B cell (primary cell): ENCODE results near the gene PCDH1. TPM values are rescaled to one million over a fixed set of nuclear protein-coding genes. Genes with fewer than 3 reads are reported as not detected.

Experiments used
- ATAC-seq: fragments of 200-7000 bp; cut with Tn5 transposase; one replicate; pipeline ENCODE4 v1.10.0; 2021; ENCODE audit warnings: low read depth, mild to moderate bottlenecking, moderate number of reproducible peaks, moderate library complexity
- CTCF ChIA-PET: fragments of 350-600 bp; sonication (Branson Sonifier 250); formaldehyde crosslinking; loops from one replicate; lab custom pipeline; 2021; ENCODE audit warnings: antibody characterized with exemption, inconsistent platforms; lab: Charles Lee
- POLR2A ChIA-PET: fragments of 350-600 bp; sonication (Branson Sonifier 250); formaldehyde crosslinking; loops from one replicate; lab custom pipeline; 2021; ENCODE audit warnings: antibody characterized with exemption; lab: Charles Lee
- DNase-seq: peaks from one replicate; pipeline ENCODE4 v3.0.0; 2013
- H2AFZ ChIP-seq: 2 replicates; pipeline ENCODE4 v1.6.1; 2012; ENCODE audit warnings: mild to moderate bottlenecking, low read depth, low read length; ENCODE audit not compliant: insufficient read depth, poor library complexity, severe bottlenecking
- H3K27ac ChIP-seq, 2 donors: 1 replicate in 1 of 2; 2 replicates in 1 of 2; pipeline ENCODE4 v1.5.1; 2012 to 2013; ENCODE audit warnings: low read length in 2 of 2, mild to moderate bottlenecking in 2 of 2, moderate library complexity in 1 of 2
- H3K27me3 ChIP-seq, 4 experiments: fragments of 200-600 bp in 1 of 4; sonication (generic) in 1 of 4; replicated peaks in 1 of 4; 1 replicate in 2 of 4; 2 replicates in 2 of 4; pipeline versions ENCODE4 v1.6.1 to v1.7.0; 2013 to 2016; ENCODE audit warnings: low read length in 3 of 4, mild to moderate bottlenecking in 2 of 4, mixed read lengths in 1 of 4, moderate library complexity in 1 of 4; ENCODE audit not compliant: insufficient read depth in 4 of 4, control insufficient read depth in 3 of 4; ENCODE audit errors: control extremely low read depth in 1 of 4
- H3K36me3 ChIP-seq, 2 experiments: replicated peaks in 1 of 2; 1 replicate in 1 of 2; 2 replicates in 1 of 2; pipeline versions ENCODE4 v1.6.1 to v1.7.1; 2013; ENCODE audit warnings: low read length in 1 of 2; ENCODE audit not compliant: insufficient read depth in 2 of 2, control insufficient read depth in 1 of 2; ENCODE audit errors: control extremely low read depth in 1 of 2, extremely low read depth in 1 of 2
- H3K4me1 ChIP-seq, 2 donors: fragments of 200-600 bp in 1 of 2; sonication (generic) in 1 of 2; 1 replicate in 1 of 2; 2 replicates in 1 of 2; pipeline versions ENCODE4 v1.5.1 to v1.6.1; 2013 to 2017; ENCODE audit warnings: low read length in 2 of 2; ENCODE audit not compliant: control insufficient read depth in 2 of 2, insufficient read depth in 2 of 2
- H3K4me2 ChIP-seq: replicated peaks from 2 replicates; pipeline ENCODE3; 2012; ENCODE audit warnings: mild to moderate bottlenecking, low read depth, low read length; ENCODE audit not compliant: poor library complexity, severe bottlenecking
- H3K4me3 ChIP-seq, 5 experiments: fragments of 200-600 bp in 1 of 5; sonication (generic) in 1 of 5; 1 replicate in 3 of 5; 2 replicates in 2 of 5; pipeline versions ENCODE4 v1.5.1 to v1.7.0; 2011 to 2016; ENCODE audit warnings: low read length in 4 of 5, mild to moderate bottlenecking in 4 of 5, low read depth in 2 of 5, control low read depth in 1 of 5, moderate library complexity in 1 of 5; ENCODE audit not compliant: insufficient read depth in 1 of 5; ENCODE audit errors: control extremely low read depth in 1 of 5, extremely low read depth in 1 of 5
- H3K79me2 ChIP-seq: fragments of 200-600 bp; sonication (generic); one replicate; pipeline ENCODE4 v1.6.0; 2016; ENCODE audit warnings: low read length; ENCODE audit not compliant: control insufficient read depth, insufficient read depth
- H3K9ac ChIP-seq: fragments of 200-600 bp; sonication (generic); 2 replicates; pipeline ENCODE4 v1.6.1; 2017; ENCODE audit warnings: mild to moderate bottlenecking, low read length, moderate library complexity
- H3K9me3 ChIP-seq, 3 donors: one replicate each; pipeline versions ENCODE4 v1.6.1 to v1.7.1; 2013; ENCODE audit warnings: low read length in 2 of 3; ENCODE audit not compliant: control insufficient read depth in 2 of 3, insufficient read depth in 1 of 3; ENCODE audit errors: control extremely low read depth in 1 of 3
- H4K20me1 ChIP-seq: 2 replicates; pipeline ENCODE4 v1.6.0; 2012; ENCODE audit warnings: mild to moderate bottlenecking, low read length; ENCODE audit not compliant: insufficient read depth, control insufficient read depth, poor library complexity, severe bottlenecking
- H3K27ac Mint-ChIP-seq: one replicate; pipeline ENCODE4 v1.8.0; 2021; ENCODE audit warnings: mixed read lengths
- H3K27me3 Mint-ChIP-seq: one replicate; pipeline ENCODE4 v1.8.0; 2021; ENCODE audit warnings: mixed read lengths
- H3K4me1 Mint-ChIP-seq: one replicate; pipeline ENCODE4 v1.8.0; 2021; ENCODE audit warnings: mixed read lengths
- H3K4me3 Mint-ChIP-seq: one replicate; pipeline ENCODE4 v1.8.0; 2021; ENCODE audit warnings: mixed read lengths
- H3K9me3 Mint-ChIP-seq: one replicate; pipeline ENCODE4 v1.8.0; 2022; ENCODE audit warnings: mixed read lengths; ENCODE audit not compliant: insufficient read depth
- EZH2 ChIP-seq: IDR thresholded peaks from 2 replicates; pipeline ENCODE4 v1.6.1; 2012; ENCODE audit warnings: borderline replicate concordance, low read depth, mild to moderate bottlenecking, moderate library complexity, low read length; ENCODE audit not compliant: insufficient read depth, poor library complexity, severe bottlenecking
- WGBS: methylation state at CpG from one replicate; pipeline ENCODE4 v1.1.5; 2013; ENCODE audit warnings: missing lambda C conversion rate; ENCODE audit not compliant: insufficient coverage; 5-methylcytosine and 5-hydroxymethylcytosine counted together
- intact Hi-C: fragments of 100-400 bp; cut with micrococcal nuclease; formaldehyde crosslinking; loops from one replicate; pipeline ENCODE4 v1.10.0; 2022
- polyA plus RNA-seq: library from polyadenylated mRNA; depleted of rRNA; stranded (reverse); fragments of >200 nt; gene quantifications from 2 replicates; pipeline ENCODE4 v1.2.3, GENCODE V29; 2012
- total RNA-seq, 2 donors: library from RNA; stranded (reverse); fragments of 120-200 nt in 1 of 2; gene quantifications; 1 replicate in 1 of 2; 2 replicates in 1 of 2; pipeline versions ENCODE4 v1.2.3 to v1.2.4, GENCODE V29; 2013 to 2022
- TF ChIP-seq, protein P1 (sequence below): fragments of 200-600 bp; IDR thresholded peaks from one replicate; pipeline ENCODE4 v1.8.0; 2022; ENCODE audit warnings: antibody characterized with exemption, mild to moderate bottlenecking

The PCDH1 gene
- total and polyA plus RNA-seq, 2 donors (not counting 1 experiment from before 2014, with no cell fraction given): 0.06 TPM; not detected in 1

DNA sequence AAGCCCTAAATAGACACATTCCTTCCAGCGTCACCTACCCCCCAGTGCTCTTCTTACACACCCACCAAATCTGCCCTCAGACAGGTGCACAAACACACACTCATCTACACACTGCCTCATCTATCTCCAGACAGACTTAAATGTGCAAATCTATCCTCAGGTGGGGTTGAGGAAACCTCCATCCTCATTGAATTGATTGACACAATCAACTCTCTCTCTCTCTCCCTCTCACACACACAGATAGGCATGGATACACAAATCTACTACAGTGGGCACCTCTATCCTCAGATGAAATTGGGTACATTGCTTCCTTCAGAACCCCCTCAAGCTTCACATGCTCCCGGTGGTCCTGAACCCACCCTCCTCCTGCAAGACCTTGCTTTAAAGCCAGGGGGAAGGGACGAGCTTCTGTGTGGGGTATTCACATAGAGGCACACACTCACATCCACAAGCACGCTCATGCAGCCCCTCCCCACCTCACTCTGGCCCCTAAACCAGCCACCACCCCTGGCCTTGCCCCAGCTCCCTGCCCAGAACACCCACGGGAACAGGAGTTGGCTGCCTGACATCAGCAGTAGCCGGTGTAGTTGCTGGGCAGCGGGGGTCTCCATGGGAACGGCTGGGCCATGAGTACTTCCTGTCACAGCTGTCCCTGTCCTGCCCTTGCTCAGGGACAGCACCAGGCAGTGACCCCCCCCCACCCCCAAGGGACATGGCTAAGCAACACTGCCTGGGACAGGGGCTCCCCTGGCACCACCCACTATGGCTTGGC is 22.8 kb downstream of the PCDH1 start:
- no peaks in the 10 kb centered on the region for H3K36me3 ChIP-seq
- no peaks in the 10 kb centered on the region for H3K79me2 ChIP-seq
- intact Hi-C loops: no loop called here
- Mint-ChIP-seq H3K27ac (no peak overlapping the region), H3K9me3 (no peaks in the 10 kb centered on the region), H3K4me3 (no peak overlapping the region), H3K27me3 (peaks cover 15% of the 10 kb centered on the region), H3K4me1 (no peaks in the 10 kb centered on the region)
- H3K4me1 ChIP-seq: peaks cover 0 to 3% of the 10 kb centered on the region in 2 donors
- no peak for TF ChIP-seq EZH2
- TF ChIP-seq, protein P1, sequence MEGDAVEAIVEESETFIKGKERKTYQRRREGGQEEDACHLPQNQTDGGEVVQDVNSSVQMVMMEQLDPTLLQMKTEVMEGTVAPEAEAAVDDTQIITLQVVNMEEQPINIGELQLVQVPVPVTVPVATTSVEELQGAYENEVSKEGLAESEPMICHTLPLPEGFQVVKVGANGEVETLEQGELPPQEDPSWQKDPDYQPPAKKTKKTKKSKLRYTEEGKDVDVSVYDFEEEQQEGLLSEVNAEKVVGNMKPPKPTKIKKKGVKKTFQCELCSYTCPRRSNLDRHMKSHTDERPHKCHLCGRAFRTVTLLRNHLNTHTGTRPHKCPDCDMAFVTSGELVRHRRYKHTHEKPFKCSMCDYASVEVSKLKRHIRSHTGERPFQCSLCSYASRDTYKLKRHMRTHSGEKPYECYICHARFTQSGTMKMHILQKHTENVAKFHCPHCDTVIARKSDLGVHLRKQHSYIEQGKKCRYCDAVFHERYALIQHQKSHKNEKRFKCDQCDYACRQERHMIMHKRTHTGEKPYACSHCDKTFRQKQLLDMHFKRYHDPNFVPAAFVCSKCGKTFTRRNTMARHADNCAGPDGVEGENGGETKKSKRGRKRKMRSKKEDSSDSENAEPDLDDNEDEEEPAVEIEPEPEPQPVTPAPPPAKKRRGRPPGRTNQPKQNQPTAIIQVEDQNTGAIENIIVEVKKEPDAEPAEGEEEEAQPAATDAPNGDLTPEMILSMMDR: no peak
- ChIA-PET POLR2A (no interaction called here), CTCF (interaction anchor here (1.1 kb wide), 1 partner anchor 24 kb away, joined by 3 read pairs; no protein-coding TSS in a partner anchor)
- H3K27me3 ChIP-seq: peaks cover 0 to 4% (median 0%) of the 10 kb centered on the region in 4 experiments
- no peak for ATAC-seq
- no peak for DNase-seq
- no peak overlapping the region for H3K4me3 ChIP-seq
- H2AFZ ChIP-seq: no peak overlapping the region
- 61% methylated on average over 8 of the region's 8 CpGs for WGBS
- H3K9me3 ChIP-seq: no peaks in the 10 kb centered on the region
- H4K20me1 ChIP-seq: no peaks in the 10 kb centered on the region
- H3K4me2 ChIP-seq: no peak overlapping the region
- H3K27ac ChIP-seq: no peak overlapping the region
- H3K9ac ChIP-seq: no peak overlapping the region
